T-helper 1 cell treated with Interleukin-12 subunit alpha and Interleukin-12 subunit beta and Interleukin-4 antibody, amounts not matched to agents 30 μg/mL and 1 μg/mL, for 36 hours (primary cell): Measurements from ENCODE around the gene GATD1.

ENCODE experiments used
- H3K27ac Mint-ChIP-seq: one replicate; pipeline ENCODE4 v1.8.0; 2021; ENCODE audit warnings: mild to moderate bottlenecking, mixed read lengths
- H3K27me3 Mint-ChIP-seq: one replicate; pipeline ENCODE4 v1.8.0; 2021; ENCODE audit warnings: low read depth, mixed read lengths
- H3K36me3 Mint-ChIP-seq: one replicate; pipeline ENCODE4 v1.8.0; 2021; ENCODE audit warnings: low read depth, mixed read lengths
- H3K4me1 Mint-ChIP-seq: one replicate; pipeline ENCODE4 v1.8.0; 2021; ENCODE audit warnings: low read depth, mixed read lengths
- H3K4me3 Mint-ChIP-seq: one replicate; pipeline ENCODE4 v1.8.0; 2021; ENCODE audit warnings: mild to moderate bottlenecking, moderate library complexity, mixed read lengths
- H3K9me3 Mint-ChIP-seq: one replicate; pipeline ENCODE4 v1.8.0; 2021; ENCODE audit warnings: mixed read lengths

Gene GATD1

DNA sequence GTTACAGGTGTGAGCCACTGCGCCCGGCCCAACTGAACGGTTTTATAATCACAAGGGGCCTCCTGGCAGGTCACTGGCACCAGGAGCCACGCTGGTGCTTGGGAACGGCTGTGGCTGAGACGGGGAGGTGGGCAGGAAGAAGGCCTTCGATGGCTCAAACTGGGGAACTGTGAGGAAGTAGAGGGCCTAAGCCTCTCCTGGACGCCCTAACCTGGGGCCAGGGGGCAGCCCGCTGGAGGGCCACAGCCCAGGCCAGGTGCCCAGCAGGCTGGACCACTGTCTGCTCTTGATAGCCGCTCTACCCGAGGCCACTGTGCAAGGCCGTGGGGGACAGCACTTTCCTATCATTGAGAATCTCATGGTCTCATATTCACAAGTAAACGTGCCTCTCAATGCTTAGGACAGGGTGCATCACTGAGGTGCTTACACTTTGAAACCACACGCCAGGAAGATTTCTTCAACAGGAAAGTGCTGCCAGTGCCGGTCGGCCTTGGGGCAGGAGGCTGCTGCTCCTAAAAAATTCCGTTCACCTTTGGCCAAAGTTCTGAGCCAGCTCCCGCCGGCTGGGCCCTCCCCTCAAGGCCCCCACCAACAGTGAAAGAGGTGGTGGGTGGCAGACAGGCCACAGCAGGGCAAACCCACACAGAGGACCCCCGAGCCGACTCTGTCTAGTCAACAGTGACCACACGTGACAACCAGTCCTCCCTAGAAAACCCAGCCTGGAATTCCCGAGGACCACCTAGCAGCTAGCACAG is 7.2 kb downstream of the GATD1 start:
- Mint-ChIP-seq H3K36me3 (peaks cover 4% of the 10 kb centered on the region), H3K9me3 (no peaks in the 10 kb centered on the region), H3K4me1 (no peaks in the 10 kb centered on the region), H3K27me3 (no peaks in the 10 kb centered on the region), H3K27ac (no peak overlapping the region), H3K4me3 (no peak overlapping the region)

DNA sequence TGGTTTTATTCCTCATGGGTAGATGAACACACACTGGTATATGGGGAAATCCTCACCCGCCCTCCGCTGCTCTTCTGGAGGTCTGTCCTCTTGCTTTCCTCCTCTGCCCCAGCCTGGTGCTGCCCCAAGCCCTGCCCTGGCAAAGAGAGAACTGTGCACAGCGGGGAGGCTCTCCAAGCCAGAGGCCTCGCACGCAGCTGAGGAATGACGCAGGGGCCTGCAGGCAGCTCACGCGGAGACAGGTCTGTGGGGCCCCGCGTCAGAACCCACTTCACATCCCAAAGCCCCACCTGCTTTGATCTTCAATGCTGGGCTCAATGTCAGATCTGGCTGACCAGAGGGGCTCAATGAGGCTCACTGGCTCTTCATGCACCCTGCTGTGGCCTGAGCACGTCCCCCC is 10.0 kb downstream of the GATD1 start:
- Mint-ChIP-seq H3K36me3 (peaks cover 11% of the 10 kb centered on the region), H3K27ac (no peak overlapping the region)

DNA sequence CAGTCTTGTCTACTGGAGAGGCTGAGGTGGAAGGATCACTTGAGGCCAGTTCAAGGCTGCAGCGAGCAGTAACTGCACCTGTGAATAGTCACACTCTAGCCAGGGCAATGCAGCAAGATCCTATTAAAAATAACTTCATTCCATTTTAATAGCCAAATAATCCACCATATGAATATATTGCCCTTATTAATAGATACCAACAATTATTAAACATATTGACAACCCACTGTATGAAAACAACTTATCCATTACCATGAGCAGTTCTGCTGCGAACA is 10.4 kb downstream of the GATD1 start:
- peaks cover 13% of the 10 kb centered on the region for H3K36me3 Mint-ChIP-seq
- no peak overlapping the region for H3K4me3 Mint-ChIP-seq
- no peak overlapping the region for H3K27ac Mint-ChIP-seq
- H3K27me3 Mint-ChIP-seq: no peaks in the 10 kb centered on the region
- no peaks in the 10 kb centered on the region for H3K9me3 Mint-ChIP-seq
- no peaks in the 10 kb centered on the region for H3K4me1 Mint-ChIP-seq

More for the DNA sequence above, 10.0 kb downstream of the GATD1 start:
- Mint-ChIP-seq H3K9me3 (no peaks in the 10 kb centered on the region), H3K27me3 (no peaks in the 10 kb centered on the region), H3K4me1 (no peaks in the 10 kb centered on the region), H3K4me3 (no peak overlapping the region)

DNA sequence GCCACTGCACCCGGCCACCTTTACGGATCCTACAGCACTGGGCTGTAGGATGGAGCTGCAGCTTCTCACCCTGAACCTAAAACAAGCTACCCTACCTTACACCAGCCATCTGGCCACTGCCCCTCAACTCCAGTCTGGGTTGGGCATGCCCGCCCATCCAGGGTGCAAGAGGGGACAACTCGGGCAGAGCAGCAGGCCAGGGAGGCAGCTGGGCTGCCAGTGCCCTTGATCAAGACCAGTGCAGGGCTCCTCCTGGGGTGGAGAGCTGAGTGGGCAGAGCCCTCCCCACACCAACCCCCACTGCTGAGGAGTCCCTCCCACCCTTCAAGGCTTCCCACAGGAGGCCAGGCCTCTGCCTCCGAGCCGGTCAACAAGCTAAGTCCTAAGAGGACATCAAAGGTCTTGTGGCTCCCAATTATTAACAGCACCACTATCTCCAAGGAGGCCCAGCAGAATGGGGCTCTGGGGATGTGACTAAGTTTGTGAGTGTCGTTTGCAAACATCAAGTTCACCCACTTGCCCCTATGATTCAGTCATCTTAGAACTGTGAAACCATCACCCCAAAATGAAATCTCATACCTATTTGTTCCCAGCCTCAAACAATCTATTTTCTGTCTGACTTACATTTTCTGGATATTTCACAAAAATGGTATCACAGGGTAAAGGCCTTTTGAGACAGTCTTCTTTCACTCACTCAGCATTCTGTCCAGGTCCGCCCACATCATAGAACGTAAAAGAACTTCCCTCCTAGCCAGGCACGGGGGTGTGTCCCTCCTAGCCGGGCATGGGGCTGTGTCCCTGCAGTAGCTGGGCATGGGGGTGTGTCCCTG is 11.0 kb downstream of the GATD1 start:
- Mint-ChIP-seq H3K9me3 (no peaks in the 10 kb centered on the region), H3K27ac (no peak overlapping the region), H3K4me1 (no peaks in the 10 kb centered on the region), H3K27me3 (no peaks in the 10 kb centered on the region), H3K4me3 (no peak overlapping the region), H3K36me3 (peaks cover 18% of the 10 kb centered on the region)

DNA sequence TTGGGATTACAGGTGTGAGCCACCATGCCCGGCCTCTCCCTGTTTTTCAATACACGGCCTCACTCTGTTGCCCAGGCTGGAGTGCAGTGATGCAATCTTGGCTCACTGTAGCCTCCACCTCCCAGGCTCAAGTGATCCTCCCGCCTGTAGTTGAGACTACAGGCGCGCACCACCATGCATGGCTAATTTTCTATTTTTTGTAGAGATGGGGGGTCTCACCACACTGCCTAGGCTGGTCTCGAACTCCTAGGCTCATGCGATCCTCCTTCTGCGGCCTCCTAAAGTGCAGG is 11.5 kb downstream of the GATD1 start:
- peaks cover 18% of the 10 kb centered on the region for H3K36me3 Mint-ChIP-seq
- H3K27ac Mint-ChIP-seq: no peak overlapping the region

DNA sequence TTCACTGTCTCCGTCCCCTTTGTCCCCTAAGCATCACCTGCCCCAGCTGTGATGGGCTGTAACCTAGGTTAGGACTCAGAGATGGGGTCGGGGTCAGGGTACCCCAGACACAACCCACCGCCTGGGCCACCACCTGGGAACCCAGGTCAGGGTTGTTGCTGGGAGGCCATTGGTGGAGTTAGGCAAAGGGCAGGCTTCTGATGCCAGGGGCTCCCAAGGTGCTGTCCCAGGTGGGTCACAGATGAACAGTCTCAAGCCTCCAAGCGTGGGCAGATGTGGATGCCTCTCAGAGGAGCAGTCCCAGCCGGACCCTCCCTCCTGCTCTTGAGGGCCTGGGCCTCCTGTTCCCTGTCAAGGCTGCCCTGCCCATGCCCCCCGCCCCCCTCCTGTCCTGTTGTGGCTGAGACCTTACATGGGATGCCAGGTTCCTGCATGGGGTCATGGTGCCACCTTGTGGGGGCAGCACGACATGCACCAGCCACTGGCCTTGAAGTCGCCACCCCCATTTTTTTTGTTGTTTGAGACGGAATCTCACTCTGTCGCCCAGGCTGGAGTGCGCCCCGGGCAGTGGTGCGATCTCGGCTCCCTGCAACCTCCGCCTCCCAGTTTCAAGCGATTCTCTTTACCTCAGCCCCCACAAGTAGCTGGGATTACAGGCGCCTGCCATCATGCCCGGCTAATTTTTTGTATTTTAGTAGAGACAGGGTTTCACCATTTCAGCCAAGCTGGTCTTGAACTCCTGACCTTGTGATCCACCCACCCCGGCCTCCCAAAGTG is 12.1 kb downstream of the GATD1 start:
- Mint-ChIP-seq H3K9me3 (no peaks in the 10 kb centered on the region), H3K27ac (no peak overlapping the region), H3K36me3 (peaks cover 19% of the 10 kb centered on the region), H3K4me1 (peaks cover 1% of the 10 kb centered on the region), H3K27me3 (no peaks in the 10 kb centered on the region), H3K4me3 (no peak overlapping the region)

More for the DNA sequence above, 11.5 kb downstream of the GATD1 start:
- H3K27me3 Mint-ChIP-seq: no peaks in the 10 kb centered on the region
- no peaks in the 10 kb centered on the region for H3K4me1 Mint-ChIP-seq
- H3K4me3 Mint-ChIP-seq: no peak overlapping the region
- no peaks in the 10 kb centered on the region for H3K9me3 Mint-ChIP-seq

DNA sequence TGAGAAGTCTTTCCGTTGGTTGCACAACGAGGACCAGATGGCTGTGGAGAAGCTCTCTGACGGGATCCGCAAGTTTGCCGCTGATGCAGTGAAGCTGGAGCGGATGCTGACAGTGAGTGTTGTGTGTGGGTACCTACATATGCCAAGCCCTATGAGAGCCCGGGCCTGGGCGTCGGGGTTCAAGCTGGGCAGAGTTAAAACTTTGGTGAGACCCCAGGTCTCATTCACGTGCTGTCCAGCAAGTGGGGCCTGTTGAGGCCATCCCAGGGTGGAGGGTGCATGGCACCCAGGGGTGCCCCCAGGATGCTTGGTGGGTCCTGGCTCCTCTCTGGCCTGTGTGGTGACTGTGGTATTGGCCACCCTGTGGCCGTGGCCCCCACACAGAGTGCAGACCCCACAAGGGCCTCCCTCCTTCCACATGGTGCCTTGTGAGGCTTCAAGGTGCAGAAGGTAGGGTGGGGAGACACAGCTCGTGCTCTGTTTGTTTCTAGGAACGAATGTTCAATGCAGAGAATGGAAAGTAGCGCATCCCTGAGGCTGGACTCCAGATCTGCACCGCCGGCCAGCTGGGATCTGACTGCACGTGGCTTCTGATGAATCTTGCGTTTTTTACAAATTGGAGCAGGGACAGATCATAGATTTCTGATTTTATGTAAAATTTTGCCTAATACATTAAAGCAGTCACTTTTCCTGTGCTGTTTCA is 12.8 kb downstream of the GATD1 start:
- Mint-ChIP-seq H3K27ac (no peak overlapping the region), H3K4me3 (no peak overlapping the region), H3K4me1 (peaks cover 2% of the 10 kb centered on the region), H3K9me3 (no peaks in the 10 kb centered on the region), H3K36me3 (peaks cover 24% of the 10 kb centered on the region), H3K27me3 (no peaks in the 10 kb centered on the region)

DNA sequence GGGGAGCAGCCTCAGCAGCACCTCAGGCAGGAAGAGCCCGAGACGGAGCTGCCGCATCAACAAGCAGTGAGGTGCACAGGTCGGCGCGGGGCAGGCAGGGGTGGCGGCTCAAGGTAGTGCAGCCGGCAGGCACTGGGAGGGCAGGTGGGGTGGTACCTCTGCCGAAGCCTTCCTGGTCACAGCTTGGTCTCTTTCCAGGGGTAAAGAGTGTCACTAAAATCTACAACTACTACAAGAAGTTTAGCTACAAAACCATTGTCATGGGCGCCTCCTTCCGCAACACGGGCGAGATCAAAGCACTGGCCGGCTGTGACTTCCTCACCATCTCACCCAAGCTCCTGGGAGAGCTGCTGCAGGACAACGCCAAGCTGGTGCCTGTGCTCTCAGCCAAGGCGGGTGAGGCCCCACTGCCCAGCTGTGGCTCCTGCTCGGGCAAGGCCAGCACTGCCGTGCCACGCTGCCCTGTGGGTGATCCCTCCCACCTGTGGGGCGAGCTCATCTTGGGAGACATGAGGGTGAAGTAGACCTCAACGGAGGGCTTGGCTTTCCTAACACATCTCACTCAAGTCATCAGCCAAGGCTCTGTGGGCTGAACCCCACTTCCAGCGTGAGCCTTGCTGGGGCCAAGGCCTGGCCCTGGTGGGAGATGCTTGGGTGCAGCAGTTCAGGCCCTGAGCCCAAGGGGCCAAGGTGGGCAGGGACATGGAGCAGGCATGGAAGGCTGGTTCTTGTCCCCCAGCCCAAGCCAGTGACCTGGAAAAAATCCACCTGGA is 13.6 kb downstream of the GATD1 start:
- Mint-ChIP-seq H3K4me1 (peaks cover 2% of the 10 kb centered on the region), H3K4me3 (no peak overlapping the region), H3K9me3 (no peaks in the 10 kb centered on the region), H3K36me3 (peaks cover 24% of the 10 kb centered on the region), H3K27ac (no peak overlapping the region), H3K27me3 (no peaks in the 10 kb centered on the region)

DNA sequence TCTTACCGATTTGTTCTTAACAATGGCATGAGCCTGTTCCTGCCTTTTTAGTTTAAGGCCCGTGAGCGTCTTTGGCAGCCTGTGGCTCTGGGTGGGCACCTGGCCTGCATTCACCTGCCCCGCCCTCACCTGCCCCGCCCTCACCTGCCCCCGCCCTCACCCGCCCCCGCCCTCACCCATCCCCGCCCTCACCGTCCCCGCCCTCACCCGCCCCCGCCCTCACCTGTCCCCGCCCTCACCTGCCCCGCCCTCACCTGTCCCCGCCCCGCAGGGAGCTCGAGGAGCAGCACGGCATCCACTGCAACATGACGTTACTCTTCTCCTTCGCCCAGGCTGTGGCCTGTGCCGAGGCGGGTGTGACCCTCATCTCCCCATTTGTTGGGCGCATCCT is 14.2 kb downstream of the GATD1 start:
- no peaks in the 10 kb centered on the region for H3K27me3 Mint-ChIP-seq
- no peak overlapping the region for H3K27ac Mint-ChIP-seq
- peaks cover 2% of the 10 kb centered on the region for H3K4me1 Mint-ChIP-seq
- H3K36me3 Mint-ChIP-seq: peaks cover 26% of the 10 kb centered on the region
- no peak overlapping the region for H3K4me3 Mint-ChIP-seq
- no peaks in the 10 kb centered on the region for H3K9me3 Mint-ChIP-seq

DNA sequence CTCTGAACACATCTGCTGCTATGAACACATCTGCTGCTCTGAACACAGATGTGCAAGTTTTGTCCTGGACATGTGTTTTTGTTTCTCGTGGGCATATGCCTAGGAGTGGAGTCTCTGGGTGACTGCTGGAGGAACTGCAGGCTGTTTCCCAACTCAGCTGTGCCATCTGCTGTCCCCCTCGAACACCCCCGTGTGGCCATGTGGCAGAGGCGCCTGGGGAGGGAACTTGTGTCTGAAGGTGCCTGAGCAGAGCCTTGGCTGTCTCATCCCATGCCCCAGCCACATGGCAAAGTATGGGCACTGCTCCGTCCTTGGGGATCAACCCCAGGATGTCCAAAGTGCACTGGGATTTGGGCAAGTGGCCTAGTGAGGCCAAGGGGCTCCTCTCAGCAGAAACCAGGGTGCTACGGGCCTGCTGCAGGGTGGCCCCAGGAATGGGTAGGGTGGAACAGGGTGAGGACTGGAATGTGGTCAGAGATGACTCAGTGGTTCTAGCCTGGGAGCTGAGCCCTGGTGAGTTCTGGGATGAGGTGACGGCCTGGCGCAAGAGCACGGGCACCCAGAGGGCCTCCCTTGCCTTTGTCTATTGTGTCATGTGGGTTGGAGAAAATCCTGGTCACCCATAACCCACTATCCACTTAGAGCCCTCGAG is 14.7 kb downstream of the GATD1 start:
- Mint-ChIP-seq H3K27me3 (no peaks in the 10 kb centered on the region), H3K27ac (no peak overlapping the region), H3K36me3 (peaks cover 29% of the 10 kb centered on the region), H3K4me1 (peaks cover 2% of the 10 kb centered on the region), H3K4me3 (no peak overlapping the region), H3K9me3 (no peaks in the 10 kb centered on the region)

DNA sequence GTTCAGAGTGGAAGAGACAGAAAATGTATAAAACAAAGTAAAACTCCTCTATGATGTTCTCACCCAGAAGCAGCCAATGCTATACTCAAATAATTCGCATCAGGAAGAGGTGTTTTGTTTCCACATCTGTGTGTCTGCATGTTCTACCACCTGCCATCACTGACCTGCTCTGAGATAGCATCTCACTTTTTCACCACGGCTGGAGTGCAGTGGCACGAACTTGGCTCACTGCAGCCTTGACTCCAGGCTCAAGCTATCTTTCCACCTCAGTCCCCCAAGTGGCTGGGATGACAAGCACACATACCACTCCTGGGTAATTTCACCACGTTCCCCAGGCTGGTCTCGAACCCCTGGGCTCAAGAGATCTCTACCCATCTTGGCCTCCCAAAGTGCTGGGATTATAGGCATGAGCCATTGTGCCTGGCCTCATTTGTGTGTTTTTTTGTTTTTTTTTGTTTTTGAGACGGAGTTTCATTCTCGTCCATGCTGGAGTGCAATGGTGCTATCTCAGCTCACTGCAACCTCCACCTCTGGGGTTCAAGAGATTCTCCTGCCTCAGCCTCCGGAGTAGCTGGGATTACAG is 15.7 kb downstream of the GATD1 start:
- no peaks in the 10 kb centered on the region for H3K9me3 Mint-ChIP-seq
- H3K27ac Mint-ChIP-seq: no peak overlapping the region
- H3K4me3 Mint-ChIP-seq: no peak overlapping the region
- H3K27me3 Mint-ChIP-seq: no peaks in the 10 kb centered on the region
- H3K36me3 Mint-ChIP-seq: peaks cover 30% of the 10 kb centered on the region
- H3K4me1 Mint-ChIP-seq: peaks cover 4% of the 10 kb centered on the region

DNA sequence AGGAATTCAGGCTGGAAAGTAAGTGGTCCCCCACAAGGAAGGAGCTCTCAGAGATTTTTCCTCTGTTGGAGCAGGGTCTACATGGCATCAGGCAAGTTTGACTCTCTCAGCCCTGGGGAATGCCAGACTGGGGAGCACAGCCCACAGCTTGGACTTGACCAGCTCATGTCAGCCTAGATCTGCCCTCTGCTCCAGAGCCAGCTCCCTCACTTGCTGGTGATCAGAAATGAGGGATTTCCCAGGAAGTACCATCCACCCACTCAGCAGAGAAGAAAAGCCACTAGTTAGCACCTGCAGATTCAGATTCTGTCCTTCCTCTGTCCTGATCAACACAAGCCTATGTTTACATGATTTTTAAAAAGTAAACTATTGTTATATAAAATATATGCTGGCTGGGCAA is 17.1 kb downstream of the GATD1 start:
- Mint-ChIP-seq H3K9me3 (no peaks in the 10 kb centered on the region), H3K27me3 (no peaks in the 10 kb centered on the region), H3K4me3 (no peak overlapping the region), H3K27ac (no peak overlapping the region), H3K36me3 (peaks cover 32% of the 10 kb centered on the region), H3K4me1 (peaks cover 4% of the 10 kb centered on the region)

DNA sequence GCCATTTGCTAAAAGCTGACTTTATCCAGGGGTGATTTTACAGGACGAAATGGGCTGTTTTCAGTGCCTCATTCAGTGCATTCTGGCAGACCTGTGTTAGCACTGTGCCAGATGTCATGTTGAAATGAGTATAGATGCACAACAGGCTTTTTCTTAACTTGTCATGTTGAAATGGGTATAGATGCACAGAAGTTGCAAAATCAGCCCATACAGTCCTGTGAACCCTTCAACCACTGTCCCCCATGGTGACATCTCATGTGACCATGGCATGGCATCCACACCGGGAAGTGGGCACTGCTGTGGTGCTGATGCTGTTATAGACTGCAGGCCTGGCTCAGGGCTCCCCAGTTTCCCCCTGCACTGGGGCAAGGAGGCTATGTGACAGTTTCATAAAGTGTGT is 27.6 kb downstream of the GATD1 start:
- H3K9me3 Mint-ChIP-seq: no peaks in the 10 kb centered on the region
- H3K4me1 Mint-ChIP-seq: peaks cover 18% of the 10 kb centered on the region
- H3K36me3 Mint-ChIP-seq: no peaks in the 10 kb centered on the region
- no peak overlapping the region for H3K27ac Mint-ChIP-seq
- peak overlapping the region; percentile 61 for H3K4me3 Mint-ChIP-seq
- H3K27me3 Mint-ChIP-seq: no peaks in the 10 kb centered on the region
